Spleen (tissue), 7 donors: Measurements from ENCODE around the gene LYVE1.

ENCODE experiments used
- CTCF ChIP-seq, 11 experiments: fragments of 200-600 bp in 7 of 11; fragments of 450-650 bp in 4 of 11; sonication (generic) in 4 of 11; IDR thresholded peaks in 8 of 11; conservative IDR thresholded peaks in 3 of 11; 1 replicate in 7 of 11; 2 replicates in 4 of 11; pipeline versions ENCODE4 v1.4.0 to v1.8.0; 2016 to 2021; ENCODE audit warnings: antibody characterized with exemption in 11 of 11, inconsistent platforms in 4 of 11, mild to moderate bottlenecking in 1 of 11
- POLR2A ChIP-seq, 3 donors: fragments of 450-650 bp; IDR thresholded peaks; one replicate each; pipeline ENCODE4 v1.5.1; 2017; ENCODE audit warnings: antibody characterized with exemption in 3 of 3, mild to moderate bottlenecking in 1 of 3
- POLR2AphosphoS5 ChIP-seq, 3 donors: sonication (generic); formaldehyde crosslinking; IDR thresholded peaks; one replicate each; pipeline ENCODE4 v1.5.1; 2017; ENCODE audit warnings: antibody characterized with exemption in 3 of 3
- donor health status: DM: no; HTN: no; CAD: no; lungs with moderate emphysema.
- donor health status: DM: no; HTN: no; CAD: no.
- donor health status: DM: no; HTN: no; CAD: no.

- no peak for TF ChIP-seq CTCF (IDR thresholded peaks at IDR 0.05 in 8 of 11, conservative IDR thresholded peaks at IDR 0.05 in 3 of 11)
- TF ChIP-seq POLR2A (IDR thresholded peaks at IDR 0.05): no peak
- TF ChIP-seq POLR2AphosphoS5 (IDR thresholded peaks at IDR 0.05): no peak
Observed at GRCh38 chr11:10567446-10567845, 1.0 kb downstream of the LYVE1 start.
